GM18507 (cell line): ENCODE measurements around the gene CETP.

Experiments
- DNase-seq: peaks from one replicate; pipeline ENCODE4 v3.0.0; 2011; ENCODE audit warnings: low read depth; ENCODE audit not compliant: insufficient read length; ENCODE audit errors: extremely low spot score
- FAIRE-seq: peaks from 2 replicates; lab custom pipeline; 2011; peaks lifted over from hg19 to GRCh38; lab: Jason Lieb, UNC

Gene CETP

GRCh38 chr16:57008440-57008839 is 46.7 kb downstream of the CETP start:
- DNase-seq (no peak), FAIRE-seq (no peak)

GRCh38 chr16:57009643-57010170 is 48.0 kb downstream of the CETP start:
- DNase-seq (no peak), FAIRE-seq (no peak)

GRCh38 chr16:57012353-57012752 is 50.6 kb downstream of the CETP start:
- FAIRE-seq (no peak), DNase-seq (no peak)

GRCh38 chr16:57013229-57013628 is 51.5 kb downstream of the CETP start:
- peak; percentile 56 for FAIRE-seq
- DNase-seq, result no peak

GRCh38 chr16:57013902-57014301 is 52.2 kb downstream of the CETP start:
- DNase-seq (no peak), FAIRE-seq (no peak)

GRCh38 chr16:57016301-57016700 is 54.6 kb downstream of the CETP start:
- DNase-seq (no peak), FAIRE-seq (no peak)

- FAIRE-seq (no peak), DNase-seq (no peak)
These were observed 55.1 kb downstream of the CETP start for GRCh38 chr16:57016831-57017230.

GRCh38 chr16:57017251-57017650 is 55.5 kb downstream of the CETP start:
- FAIRE-seq, result no peak
- DNase-seq, result no peak

GRCh38 chr16:57019746-57020145 is 58.0 kb downstream of the CETP start:
- FAIRE-seq (no peak), DNase-seq (no peak)

GRCh38 chr16:57020651-57021050 is 58.9 kb downstream of the CETP start:
- DNase-seq (no peak), FAIRE-seq (no peak)

GRCh38 chr16:57021757-57022156 is 60.0 kb downstream of the CETP start:
- FAIRE-seq (no peak), DNase-seq (no peak)

GRCh38 chr16:57022445-57022844 is 60.7 kb downstream of the CETP start:
- no peak for DNase-seq
- no peak for FAIRE-seq

- no peak for FAIRE-seq
- DNase-seq, result no peak
These were observed 61.9 kb downstream of the CETP start for GRCh38 chr16:57023541-57024249.

GRCh38 chr16:57024894-57025680 is 63.3 kb downstream of the CETP start:
- no peak for DNase-seq
- no peak for FAIRE-seq

GRCh38 chr16:57025941-57026777 is 64.4 kb downstream of the CETP start:
- FAIRE-seq, result no peak
- DNase-seq, result no peak

GRCh38 chr16:57026778-57027062 is 65.0 kb downstream of the CETP start:
- no peak for FAIRE-seq
- no peak for DNase-seq

GRCh38 chr16:57027067-57027466 is 65.3 kb downstream of the CETP start:
- DNase-seq (no peak), FAIRE-seq (no peak)

- FAIRE-seq, result no peak
- DNase-seq, result no peak
These were observed 66.3 kb downstream of the CETP start for GRCh38 chr16:57028086-57028485.

GRCh38 chr16:57029161-57030160 is 67.7 kb downstream of the CETP start:
- FAIRE-seq (no peak), DNase-seq (no peak)
